ENCODE results near the gene DOCK4.

GRCh38 chr7:112190120-112190519, 16.1 kb downstream of the DOCK4 start:
- no peak for TF ChIP-seq CTCF (IDR thresholded peaks at IDR 0.05)
- TF ChIP-seq POLR2A (IDR thresholded peaks at IDR 0.05) = no peak
